Liver (tissue), 3 donors: Measurements from ENCODE around the gene USP31.

Experiments used
- CTCF ChIP-seq: fragments of 150-350 bp; IDR thresholded peaks from 2 replicates; pipeline ENCODE4 v1.5.1; 2017; ENCODE audit warnings: improper control_type of control experiment, low read depth, low read length; ENCODE audit not compliant: missing input control
- EGR1 ChIP-seq, 2 donors: IDR thresholded peaks; 2 replicates each; pipeline ENCODE4 v1.6.1; 2016 to 2018; ENCODE audit warnings: antibody characterized with exemption in 2 of 2, low read depth in 2 of 2
- FOXA1 ChIP-seq: IDR thresholded peaks from 2 replicates; pipeline ENCODE4 v1.6.1; 2016; ENCODE audit warnings: antibody characterized with exemption
- RAD21 ChIP-seq, 2 donors: IDR thresholded peaks; 2 replicates each; pipeline ENCODE4 v1.6.1; 2016; ENCODE audit warnings: antibody characterized with exemption in 2 of 2, mild to moderate bottlenecking in 2 of 2
- SP1 ChIP-seq: IDR thresholded peaks from 2 replicates; pipeline ENCODE4 v1.6.1; 2018; ENCODE audit warnings: antibody characterized with exemption, mild to moderate bottlenecking
- TAF1 ChIP-seq: conservative IDR thresholded peaks from 2 replicates; pipeline ENCODE4 v1.6.1; 2016; ENCODE audit warnings: antibody characterized with exemption, mild to moderate bottlenecking
- TF ChIP-seq, protein P1 (sequence below): IDR thresholded peaks from 2 replicates; pipeline ENCODE4 v1.6.1; 2016; ENCODE audit warnings: antibody characterized with exemption
- TF ChIP-seq, protein P2 (sequence below): IDR thresholded peaks from 2 replicates; pipeline ENCODE4 v1.6.1; 2016; ENCODE audit warnings: antibody characterized with exemption
- TF ChIP-seq, protein P3 (sequence below): IDR thresholded peaks from 2 replicates; pipeline ENCODE4 v1.6.1; 2016; ENCODE audit warnings: antibody characterized with exemption, mild to moderate bottlenecking
- donor health status: healthy.
- donor health status: healthy.

DNA sequence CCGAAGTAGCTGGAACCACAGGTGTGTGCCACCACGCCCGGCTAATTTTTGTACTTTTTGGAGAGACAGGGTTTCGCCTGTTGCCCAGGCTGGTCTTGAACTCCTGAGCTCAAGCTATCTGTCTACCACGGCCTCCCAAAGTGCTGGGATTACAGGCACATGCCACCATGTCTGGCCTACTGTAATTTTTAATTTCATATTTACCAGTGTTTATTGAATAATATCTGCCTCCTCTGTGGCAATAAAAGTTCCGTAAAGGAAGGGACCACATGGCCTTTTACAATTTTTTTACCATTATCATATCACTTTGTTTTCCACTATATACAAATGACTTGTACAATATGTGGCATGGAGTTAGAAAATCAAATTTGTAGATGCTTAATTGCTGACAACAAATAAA is 7.8 kb downstream of the USP31 start:
- TF ChIP-seq, protein P1, sequence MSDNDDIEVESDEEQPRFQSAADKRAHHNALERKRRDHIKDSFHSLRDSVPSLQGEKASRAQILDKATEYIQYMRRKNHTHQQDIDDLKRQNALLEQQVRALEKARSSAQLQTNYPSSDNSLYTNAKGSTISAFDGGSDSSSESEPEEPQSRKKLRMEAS = no peak
- TF ChIP-seq CTCF (no peak), RAD21 (IDR thresholded peaks at IDR 0.05) (no peak), FOXA1 (no peak), SP1 (no peak), TAF1 (no peak), EGR1 (IDR thresholded peaks at IDR 0.05; ENCODE audit: low read depth in 2 of 2) (no peak)
- TF ChIP-seq, protein P2, sequence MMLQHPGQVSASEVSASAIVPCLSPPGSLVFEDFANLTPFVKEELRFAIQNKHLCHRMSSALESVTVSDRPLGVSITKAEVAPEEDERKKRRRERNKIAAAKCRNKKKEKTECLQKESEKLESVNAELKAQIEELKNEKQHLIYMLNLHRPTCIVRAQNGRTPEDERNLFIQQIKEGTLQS = no peak
- TF ChIP-seq, protein P3, sequence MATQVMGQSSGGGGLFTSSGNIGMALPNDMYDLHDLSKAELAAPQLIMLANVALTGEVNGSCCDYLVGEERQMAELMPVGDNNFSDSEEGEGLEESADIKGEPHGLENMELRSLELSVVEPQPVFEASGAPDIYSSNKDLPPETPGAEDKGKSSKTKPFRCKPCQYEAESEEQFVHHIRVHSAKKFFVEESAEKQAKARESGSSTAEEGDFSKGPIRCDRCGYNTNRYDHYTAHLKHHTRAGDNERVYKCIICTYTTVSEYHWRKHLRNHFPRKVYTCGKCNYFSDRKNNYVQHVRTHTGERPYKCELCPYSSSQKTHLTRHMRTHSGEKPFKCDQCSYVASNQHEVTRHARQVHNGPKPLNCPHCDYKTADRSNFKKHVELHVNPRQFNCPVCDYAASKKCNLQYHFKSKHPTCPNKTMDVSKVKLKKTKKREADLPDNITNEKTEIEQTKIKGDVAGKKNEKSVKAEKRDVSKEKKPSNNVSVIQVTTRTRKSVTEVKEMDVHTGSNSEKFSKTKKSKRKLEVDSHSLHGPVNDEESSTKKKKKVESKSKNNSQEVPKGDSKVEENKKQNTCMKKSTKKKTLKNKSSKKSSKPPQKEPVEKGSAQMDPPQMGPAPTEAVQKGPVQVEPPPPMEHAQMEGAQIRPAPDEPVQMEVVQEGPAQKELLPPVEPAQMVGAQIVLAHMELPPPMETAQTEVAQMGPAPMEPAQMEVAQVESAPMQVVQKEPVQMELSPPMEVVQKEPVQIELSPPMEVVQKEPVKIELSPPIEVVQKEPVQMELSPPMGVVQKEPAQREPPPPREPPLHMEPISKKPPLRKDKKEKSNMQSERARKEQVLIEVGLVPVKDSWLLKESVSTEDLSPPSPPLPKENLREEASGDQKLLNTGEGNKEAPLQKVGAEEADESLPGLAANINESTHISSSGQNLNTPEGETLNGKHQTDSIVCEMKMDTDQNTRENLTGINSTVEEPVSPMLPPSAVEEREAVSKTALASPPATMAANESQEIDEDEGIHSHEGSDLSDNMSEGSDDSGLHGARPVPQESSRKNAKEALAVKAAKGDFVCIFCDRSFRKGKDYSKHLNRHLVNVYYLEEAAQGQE = no peak
